Activated naive CD8-positive, alpha-beta T cell treated with anti-CD3 and anti-CD28 coated beads, Interleukin-2, amount 50 U/mL, for 16 hours (primary cell): Measurements from ENCODE around the gene TENM3.

Experiments
- DNase-seq: peaks from one replicate; pipeline ENCODE4 v3.0.0-alpha.2; 2020; ENCODE audit warnings: low read depth, low spot score

TENM3 gene

GRCh38 chr4:182288534-182288933, 45.3 kb downstream of the TENM3 start:
- no peak for DNase-seq

- DNase-seq: no peak
Measured at GRCh38 chr4:182289809-182290208, 46.6 kb downstream of the TENM3 start.

GRCh38 chr4:182291175-182291574, 48.0 kb downstream of the TENM3 start:
- DNase-seq: no peak

GRCh38 chr4:182291597-182292270, 48.5 kb downstream of the TENM3 start:
- no peak for DNase-seq

- no peak for DNase-seq
Measured at GRCh38 chr4:182292612-182293011, 49.4 kb downstream of the TENM3 start.

GRCh38 chr4:182293691-182294255, 50.6 kb downstream of the TENM3 start:
- DNase-seq: no peak

- DNase-seq: no peak
Measured at GRCh38 chr4:182294451-182294850, 51.2 kb downstream of the TENM3 start.

- no peak for DNase-seq
Measured at GRCh38 chr4:182297659-182298058, 54.5 kb downstream of the TENM3 start.

- no peak for DNase-seq
Measured at GRCh38 chr4:182301736-182302135, 58.5 kb downstream of the TENM3 start.

- DNase-seq: no peak
Measured at GRCh38 chr4:182303847-182304246, 60.6 kb downstream of the TENM3 start.

GRCh38 chr4:182306792-182307507, 63.7 kb downstream of the TENM3 start:
- no peak for DNase-seq

GRCh38 chr4:182307746-182308145, 64.5 kb downstream of the TENM3 start:
- no peak for DNase-seq

GRCh38 chr4:182309877-182310276, 66.7 kb downstream of the TENM3 start:
- no peak for DNase-seq

GRCh38 chr4:182310316-182310715, 67.1 kb downstream of the TENM3 start:
- DNase-seq: no peak

GRCh38 chr4:182310962-182311361, 67.8 kb downstream of the TENM3 start:
- DNase-seq: no peak

GRCh38 chr4:182314537-182314936, 71.3 kb downstream of the TENM3 start:
- no peak for DNase-seq

- no peak for DNase-seq
Measured at GRCh38 chr4:182318256-182318655, 75.1 kb downstream of the TENM3 start.

GRCh38 chr4:182320092-182320491, 76.9 kb downstream of the TENM3 start:
- DNase-seq: no peak

- no peak for DNase-seq
Measured at GRCh38 chr4:182320580-182320979, 77.4 kb downstream of the TENM3 start.

GRCh38 chr4:182324282-182324681, 81.1 kb downstream of the TENM3 start:
- no peak for DNase-seq

- no peak for DNase-seq
Measured at GRCh38 chr4:182325397-182325796, 82.2 kb downstream of the TENM3 start.

- no peak for DNase-seq
Measured at GRCh38 chr4:182325848-182326255, 82.7 kb downstream of the TENM3 start.

- DNase-seq: no peak
Measured at GRCh38 chr4:182328505-182328904, 85.3 kb downstream of the TENM3 start.
